Endothelial cell of umbilical vein (primary cell): Measurements from ENCODE around the gene HP1BP3. TPM values are rescaled to one million over a fixed set of nuclear protein-coding genes. Genes with fewer than 3 reads are reported as not detected.

Experiments used
- BruUV-seq: library from RNA; stranded (reverse); fragments of 400-500 nt; replicated peaks from 2 replicates; lab custom pipeline; 2021; lab: Mats Ljungman, UMichigan
- CTCF ChIA-PET: fragments of 300-600, 350-600 bp; sonication (Branson Sonifier 250); formaldehyde crosslinking; loops from one replicate; lab custom pipeline; 2021; ENCODE audit warnings: antibody characterized with exemption, inconsistent platforms; lab: Charles Lee
- POLR2A ChIA-PET: fragments of 300-600, 350-600 bp; sonication (Branson Sonifier 250); formaldehyde crosslinking; loops from one replicate; lab custom pipeline; 2021; ENCODE audit warnings: antibody characterized with exemption, inconsistent platforms; lab: Charles Lee
- DNase-seq: peaks from one replicate; pipeline ENCODE4 v3.0.0-alpha.2; 2011; ENCODE audit warnings: low read depth, low spot score
- FAIRE-seq: peaks from 2 replicates; lab custom pipeline; 2011; peaks lifted over from hg19 to GRCh38; lab: Jason Lieb, UNC
- H2AFZ ChIP-seq: 2 replicates; pipeline ENCODE4 v1.6.0; 2012; ENCODE audit warnings: low read depth, low read length, control low read depth, inconsistent platforms
- H3K27ac ChIP-seq: 2 replicates; pipeline ENCODE4 v1.5.1; 2011; ENCODE audit warnings: low read depth, mild to moderate bottlenecking, control low read depth, low read length, moderate library complexity; ENCODE audit not compliant: insufficient read depth
- H3K27me3 ChIP-seq, 2 experiments: 2 replicates each; pipeline versions ENCODE4 v1.6.0 to v1.6.1; 2011; ENCODE audit warnings: low read length in 2 of 2, mixed read lengths in 1 of 2; ENCODE audit not compliant: control insufficient read depth in 2 of 2, insufficient read depth in 2 of 2
- H3K36me3 ChIP-seq, 2 experiments: 2 replicates in 1 of 2; 3 replicates in 1 of 2; pipeline ENCODE4 v1.5.1; 2011; ENCODE audit warnings: low read length in 2 of 2, mild to moderate bottlenecking in 1 of 2, moderate library complexity in 1 of 2; ENCODE audit not compliant: control insufficient read depth in 2 of 2, insufficient read depth in 2 of 2; ENCODE audit errors: extremely low read depth in 1 of 2
- H3K4me1 ChIP-seq: 3 replicates; pipeline ENCODE4 v1.5.1; 2011; ENCODE audit warnings: mild to moderate bottlenecking, low read length; ENCODE audit not compliant: control insufficient read depth, insufficient read depth; ENCODE audit errors: extremely low read depth
- H3K4me2 ChIP-seq: 2 replicates; pipeline ENCODE4 v1.6.1; 2011; ENCODE audit warnings: low read length, control low read depth, mixed read lengths; ENCODE audit not compliant: insufficient read depth
- H3K4me3 ChIP-seq, 3 experiments: fragments of 200-600 bp in 1 of 3; sonication (generic), shearing (Covaris generic) in 1 of 3; replicated peaks in 1 of 3; 2 replicates each; pipeline ENCODE4 v1.5.1; 2011 to 2016; ENCODE audit warnings: control low read depth in 3 of 3, low read length in 3 of 3, mild to moderate bottlenecking in 2 of 3, inconsistent platforms in 1 of 3, low read depth in 1 of 3, moderate library complexity in 1 of 3; ENCODE audit not compliant: insufficient read depth in 1 of 3
- H3K79me2 ChIP-seq: 2 replicates; pipeline ENCODE4 v1.6.0; 2012; ENCODE audit warnings: low read length, inconsistent platforms; ENCODE audit not compliant: control insufficient read depth, insufficient read depth
- H3K9ac ChIP-seq: replicated peaks from 2 replicates; pipeline ENCODE3; 2011; ENCODE audit warnings: low read length, control low read depth; ENCODE audit not compliant: insufficient read depth; ENCODE audit errors: extremely low read depth
- H3K9me1 ChIP-seq: replicated peaks from 3 replicates; pipeline ENCODE4 v1.6.0; 2011; ENCODE audit warnings: mild to moderate bottlenecking, low read length; ENCODE audit not compliant: control insufficient read depth, insufficient read depth; ENCODE audit errors: extremely low read depth
- H3K9me3 ChIP-seq: replicated peaks from 2 replicates; pipeline ENCODE4 v1.5.1; 2012; ENCODE audit warnings: low read length, inconsistent platforms; ENCODE audit not compliant: control insufficient read depth, insufficient read depth
- H4K20me1 ChIP-seq: replicated peaks from 2 replicates; pipeline ENCODE3; 2011; ENCODE audit warnings: mild to moderate bottlenecking, low read length; ENCODE audit not compliant: control insufficient read depth, insufficient read depth; ENCODE audit errors: extremely low read depth
- EZH2 ChIP-seq: IDR thresholded peaks from 2 replicates; pipeline ENCODE4 v1.6.1; 2012; ENCODE audit warnings: borderline replicate concordance, low read depth, mild to moderate bottlenecking, moderate library complexity, low read length, inconsistent platforms; ENCODE audit not compliant: severe bottlenecking
- FOS ChIP-seq: IDR thresholded peaks from 2 replicates; pipeline ENCODE4 v1.6.1; 2011; ENCODE audit warnings: mild to moderate bottlenecking, low read length, moderate library complexity, borderline replicate concordance; ENCODE audit not compliant: insufficient read depth
- GATA2 ChIP-seq: IDR thresholded peaks from 2 replicates; pipeline ENCODE4 v1.7.0; 2011; ENCODE audit warnings: low read depth, mild to moderate bottlenecking, moderate library complexity, mixed read lengths, low read length; ENCODE audit not compliant: insufficient read length, insufficient read depth
- JUN ChIP-seq: IDR thresholded peaks from 2 replicates; pipeline ENCODE4 v1.6.1; 2011; ENCODE audit warnings: borderline replicate concordance, low read depth; ENCODE audit not compliant: insufficient read length, insufficient read depth
- MYC ChIP-seq: IDR thresholded peaks from one replicate; pipeline ENCODE4 v1.6.1; 2011; ENCODE audit warnings: mild to moderate bottlenecking, low read depth, low read length
- POLR2A ChIP-seq: IDR thresholded peaks from 2 replicates; pipeline ENCODE4 v1.6.1; 2012; ENCODE audit warnings: low read depth, mild to moderate bottlenecking, control low read depth, low read length
- POLR2AphosphoS5 ChIP-seq: IDR thresholded peaks from 2 replicates; pipeline ENCODE4 v1.6.1; 2012; ENCODE audit warnings: low read depth, mild to moderate bottlenecking, control low read depth, low read length, moderate library complexity; ENCODE audit not compliant: insufficient read depth
- dilution Hi-C: fragments of 300-500 bp; cut with MboI; formaldehyde crosslinking; loops from one replicate; pipeline ENCODE4 v1.15.0; 2019; ENCODE audit warnings: low sequenced_read_pairs; ENCODE audit not compliant: extremely low pct_ligation_motif_present
- intact Hi-C: fragments of 100-400 bp; cut with micrococcal nuclease; formaldehyde crosslinking; loops from one replicate; pipeline ENCODE4 v1.10.0; 2022
- polyA plus RNA-seq, 4 experiments: library from polyadenylated mRNA; depleted of rRNA in 3 of 4; stranded (reverse) in 3 of 4; unstranded in 1 of 4; fragments of >200 nt; gene quantifications; 2 replicates each; pipeline versions ENCODE4 v1.2.1 to v1.2.3, GENCODE V29; 2011 to 2012; ENCODE audit warnings: missing spikeins in 1 of 4
- total RNA-seq: library from RNA; stranded (reverse); gene quantifications from 2 replicates; pipeline ENCODE4 v1.2.3, GENCODE V29; 2021
- TF ChIP-seq, protein P1 (sequence below), 2 donors: IDR thresholded peaks; 1 replicate in 1 of 2; 2 replicates in 1 of 2; pipeline ENCODE4 v1.5.1; 2011; ENCODE audit warnings: low read length in 2 of 2, mild to moderate bottlenecking in 2 of 2, moderate library complexity in 2 of 2, control low read depth in 1 of 2, inconsistent platforms in 1 of 2, low read depth in 1 of 2; ENCODE audit not compliant: insufficient read depth in 1 of 2; ENCODE audit errors: extremely low read depth in 1 of 2
- TF ChIP-seq, protein P2 (sequence below): IDR thresholded peaks from 2 replicates; pipeline ENCODE4 v1.6.1; 2011; ENCODE audit not compliant: insufficient read depth, insufficient read length

HP1BP3 gene
- total and polyA plus RNA-seq, 2 donors (not counting 3 experiments of a cell fraction or from before 2014, with no cell fraction given): 87.2 to 231 TPM

DNA sequence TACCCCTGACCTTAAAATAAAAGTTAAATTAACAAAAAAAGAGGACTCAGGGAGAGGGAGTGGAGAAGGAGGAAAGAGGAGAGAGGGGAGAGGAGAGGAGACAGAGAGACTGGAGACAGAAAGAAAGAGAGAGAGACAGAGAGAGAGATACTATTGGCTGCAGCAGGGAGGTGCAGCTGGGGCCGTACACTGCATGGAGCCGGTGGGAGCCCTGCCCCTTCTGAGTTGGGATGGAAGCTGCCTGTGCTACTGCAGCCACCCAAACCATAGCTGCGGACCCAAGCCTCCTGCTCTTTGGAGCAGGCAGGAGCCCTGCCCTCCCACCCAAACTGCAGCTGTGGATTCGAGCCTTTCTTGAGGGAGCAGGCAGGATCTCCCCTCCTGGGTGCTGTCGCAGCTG lies 32.7 kb upstream of the HP1BP3 start:
- TF ChIP-seq, protein P1, sequence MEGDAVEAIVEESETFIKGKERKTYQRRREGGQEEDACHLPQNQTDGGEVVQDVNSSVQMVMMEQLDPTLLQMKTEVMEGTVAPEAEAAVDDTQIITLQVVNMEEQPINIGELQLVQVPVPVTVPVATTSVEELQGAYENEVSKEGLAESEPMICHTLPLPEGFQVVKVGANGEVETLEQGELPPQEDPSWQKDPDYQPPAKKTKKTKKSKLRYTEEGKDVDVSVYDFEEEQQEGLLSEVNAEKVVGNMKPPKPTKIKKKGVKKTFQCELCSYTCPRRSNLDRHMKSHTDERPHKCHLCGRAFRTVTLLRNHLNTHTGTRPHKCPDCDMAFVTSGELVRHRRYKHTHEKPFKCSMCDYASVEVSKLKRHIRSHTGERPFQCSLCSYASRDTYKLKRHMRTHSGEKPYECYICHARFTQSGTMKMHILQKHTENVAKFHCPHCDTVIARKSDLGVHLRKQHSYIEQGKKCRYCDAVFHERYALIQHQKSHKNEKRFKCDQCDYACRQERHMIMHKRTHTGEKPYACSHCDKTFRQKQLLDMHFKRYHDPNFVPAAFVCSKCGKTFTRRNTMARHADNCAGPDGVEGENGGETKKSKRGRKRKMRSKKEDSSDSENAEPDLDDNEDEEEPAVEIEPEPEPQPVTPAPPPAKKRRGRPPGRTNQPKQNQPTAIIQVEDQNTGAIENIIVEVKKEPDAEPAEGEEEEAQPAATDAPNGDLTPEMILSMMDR (IDR thresholded peaks at IDR 0.05; ENCODE audit: extremely low read depth in 1 of 2, insufficient read depth in 1 of 2, low read depth in 1 of 2, low read length in 2 of 2): no peak
- no peak for TF ChIP-seq POLR2A
- TF ChIP-seq FOS: no peak
- no peak for TF ChIP-seq MYC
- TF ChIP-seq, protein P2, sequence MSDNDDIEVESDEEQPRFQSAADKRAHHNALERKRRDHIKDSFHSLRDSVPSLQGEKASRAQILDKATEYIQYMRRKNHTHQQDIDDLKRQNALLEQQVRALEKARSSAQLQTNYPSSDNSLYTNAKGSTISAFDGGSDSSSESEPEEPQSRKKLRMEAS: no peak
- TF ChIP-seq EZH2: no peak
- TF ChIP-seq POLR2AphosphoS5: no peak
- TF ChIP-seq GATA2: no peak
- TF ChIP-seq JUN: no peak
- H3K9me3 ChIP-seq: no peaks in the 10 kb centered on the region
- H2AFZ ChIP-seq: no peak overlapping the region
- DNase-seq (no peak), FAIRE-seq (no peak)
- peaks cover 0 to 4% of the 10 kb centered on the region in 2 experiments for H3K36me3 ChIP-seq
- intact Hi-C loops: no loop called here
- no peaks in the 10 kb centered on the region for H3K79me2 ChIP-seq
- no peak overlapping the region for H3K9ac ChIP-seq
- no peak overlapping the region for H3K4me2 ChIP-seq
- no peaks in the 10 kb centered on the region for H4K20me1 ChIP-seq
- H3K27me3 ChIP-seq: no peaks in the 10 kb centered on the region
- H3K9me1 ChIP-seq: no peaks in the 10 kb centered on the region
- ChIA-PET CTCF (interaction anchor here (1.5 kb wide), 1 partner anchor 18 kb away, joined by 5 read pairs; no protein-coding TSS in a partner anchor), POLR2A (no interaction called here)
- no TSS peak for BruUV-seq
- no peak overlapping the region for H3K27ac ChIP-seq
- H3K4me3 ChIP-seq: no peak overlapping the region
- no peaks in the 10 kb centered on the region for H3K4me1 ChIP-seq
- dilution Hi-C loops: no loop called here
